ENCODE data around the gene EIF3F.

The EIF3F gene

GRCh38 chr11:8022876-8023275 is 35.7 kb downstream of the EIF3F start:
- DNase-seq (ENCODE audit: low read depth, low spot score), result no peak

DNA sequence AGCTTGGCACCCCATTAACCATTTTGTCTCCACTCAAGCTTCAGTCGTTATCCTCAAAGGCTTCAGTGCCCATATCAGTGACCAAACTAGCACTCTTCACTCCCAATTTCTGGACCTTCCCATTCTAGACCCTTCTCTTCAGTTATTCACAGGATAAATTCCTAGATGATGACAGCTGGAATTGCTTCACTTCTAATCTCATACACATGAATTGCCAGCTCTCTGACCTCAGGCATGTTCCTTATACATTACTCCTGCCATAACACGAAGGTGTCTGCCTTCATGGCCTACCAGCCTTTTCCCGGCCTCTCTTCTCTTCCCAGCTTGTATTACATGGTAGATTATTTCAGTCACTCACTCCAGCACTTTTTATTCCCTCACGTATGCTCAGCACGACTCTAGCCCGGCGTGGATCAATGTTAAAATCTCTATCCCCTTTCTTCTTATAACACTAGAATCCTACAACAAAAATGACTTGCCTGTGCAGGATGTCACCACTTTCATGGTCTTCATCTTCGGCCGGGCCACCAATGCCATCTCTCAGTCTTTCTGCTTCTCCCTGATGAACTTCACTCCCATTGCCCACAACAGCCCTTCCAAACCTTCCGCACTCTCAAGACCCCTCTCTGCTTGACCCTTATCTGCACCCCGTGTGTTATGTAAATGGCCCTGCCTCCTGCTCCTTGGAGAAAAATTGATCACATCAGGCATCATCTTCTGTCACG is 36.9 kb downstream of the EIF3F start:
- no peak for DNase-seq (ENCODE audit: low read depth, low spot score)

DNA sequence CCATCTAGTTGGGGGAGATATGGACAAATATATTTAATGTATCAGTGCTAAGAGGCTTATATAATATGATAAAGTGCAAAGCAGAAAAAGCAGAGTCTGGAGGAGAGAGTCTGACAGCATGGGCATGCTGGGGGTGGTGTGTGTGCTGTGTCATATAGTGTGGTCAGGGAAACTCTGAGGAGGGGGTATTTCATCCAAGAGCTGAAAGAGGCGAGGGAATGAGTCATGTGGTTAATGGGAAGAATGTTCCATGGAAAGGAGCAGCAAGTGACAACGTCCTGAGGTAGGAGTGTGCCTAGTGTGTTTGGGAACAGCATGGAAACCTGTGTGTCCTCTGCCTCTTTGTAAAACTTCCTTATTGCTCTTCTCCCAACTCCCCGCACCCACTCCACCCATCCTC is 38.0 kb downstream of the EIF3F start:
- no peak for DNase-seq (ENCODE audit: low read depth, low spot score)

GRCh38 chr11:8025816-8026215 is 38.7 kb downstream of the EIF3F start:
- no peak for DNase-seq (ENCODE audit: low read depth, low spot score)

- DNase-seq (ENCODE audit: low read depth, low spot score), result no peak
Observed at GRCh38 chr11:8026982-8027381, 39.8 kb downstream of the EIF3F start.

- DNase-seq (ENCODE audit: low read depth, low spot score), result no peak
Observed at GRCh38 chr11:8028766-8029165, 41.6 kb downstream of the EIF3F start.

- DNase-seq (ENCODE audit: low read depth, low spot score), result no peak
Observed at GRCh38 chr11:8030526-8031247, 43.5 kb downstream of the EIF3F start.

- no peak for DNase-seq (ENCODE audit: low read depth, low spot score)
Observed at GRCh38 chr11:8031248-8032115, 44.3 kb downstream of the EIF3F start.

GRCh38 chr11:8032122-8032521 is 45.0 kb downstream of the EIF3F start:
- no peak for DNase-seq (ENCODE audit: low read depth, low spot score)

- DNase-seq (ENCODE audit: low read depth, low spot score), result no peak
Observed at GRCh38 chr11:8032576-8033304, 45.6 kb downstream of the EIF3F start.

- DNase-seq (ENCODE audit: low read depth, low spot score), result no peak
Observed at GRCh38 chr11:8033305-8034105, 46.4 kb downstream of the EIF3F start.

DNA sequence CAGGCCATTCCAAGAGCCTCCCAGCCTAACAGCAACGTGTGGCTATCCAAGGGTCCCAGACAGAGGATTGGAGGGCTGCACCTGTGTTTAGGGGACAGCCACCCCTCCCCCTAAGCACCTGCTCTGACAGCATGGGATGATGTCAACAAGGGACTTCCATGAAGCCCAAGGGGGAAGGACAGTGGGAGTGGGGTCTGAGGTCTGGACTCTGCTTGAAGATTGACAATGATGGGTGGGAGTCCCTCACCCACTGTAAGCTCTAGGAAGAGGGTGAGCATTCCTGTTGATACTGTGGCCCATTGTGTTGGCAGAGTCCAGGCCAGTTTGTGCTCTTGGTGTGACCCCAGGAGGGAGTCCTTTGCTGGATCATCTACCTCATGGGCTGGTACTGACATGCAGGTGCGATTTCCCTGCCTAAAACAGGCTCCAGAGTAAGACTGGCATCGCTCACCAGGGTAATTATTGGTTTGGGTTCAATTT is 47.0 kb downstream of the EIF3F start:
- no peak for DNase-seq (ENCODE audit: low read depth, low spot score)

DNA sequence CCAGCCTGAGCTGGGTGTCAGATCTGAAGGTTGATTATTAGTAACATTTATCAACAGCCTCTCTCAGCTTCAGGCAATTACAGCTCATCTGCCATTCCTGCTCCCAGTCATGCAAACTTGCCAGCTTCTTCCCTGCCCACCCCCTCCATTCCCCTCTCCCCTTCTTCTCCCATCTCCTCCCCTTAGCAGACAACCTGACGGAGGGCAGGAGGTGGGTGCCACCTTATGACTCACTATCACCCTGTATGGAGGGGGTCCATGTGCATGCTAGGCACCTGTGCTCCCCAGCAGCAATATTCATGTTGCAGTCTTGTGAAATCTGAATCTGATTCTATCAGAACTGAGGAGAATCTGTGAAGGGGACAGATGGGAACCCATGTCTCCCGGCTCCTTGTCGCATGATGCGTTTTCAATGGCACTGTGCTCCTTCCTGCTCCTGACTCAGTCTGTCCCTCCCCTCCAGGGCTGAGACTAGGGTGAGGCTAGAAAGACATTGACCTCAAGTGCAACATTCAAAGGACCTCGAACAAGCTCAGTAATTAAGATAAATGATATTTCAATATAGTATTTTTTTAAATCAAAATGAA is 47.6 kb downstream of the EIF3F start:
- no peak for DNase-seq (ENCODE audit: low read depth, low spot score)

GRCh38 chr11:8035200-8035855 is 48.2 kb downstream of the EIF3F start:
- no peak for DNase-seq (ENCODE audit: low read depth, low spot score)

GRCh38 chr11:8036002-8036802 is 49.1 kb downstream of the EIF3F start:
- DNase-seq (ENCODE audit: low read depth, low spot score), result no peak

DNA sequence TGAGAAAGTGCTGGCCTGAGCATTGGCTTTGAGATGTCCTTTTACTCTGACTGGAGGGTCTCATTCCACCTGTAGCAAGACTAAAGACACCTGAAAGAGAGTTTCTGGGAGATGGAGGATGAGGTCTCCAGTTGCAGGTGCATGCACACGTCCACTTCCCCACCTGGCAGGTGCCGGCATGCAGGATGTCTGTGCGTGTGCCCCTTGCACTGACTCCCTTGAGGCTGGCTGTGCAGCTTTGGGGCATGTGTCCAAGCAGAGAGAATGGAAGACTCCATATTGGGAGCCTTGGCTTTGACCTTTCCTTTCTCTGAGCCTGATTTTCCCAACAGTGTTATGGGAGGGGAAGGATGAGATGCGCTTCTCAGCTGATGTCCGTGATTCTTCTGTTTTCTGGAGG is 49.8 kb downstream of the EIF3F start:
- DNase-seq (ENCODE audit: low read depth, low spot score), result no peak

DNA sequence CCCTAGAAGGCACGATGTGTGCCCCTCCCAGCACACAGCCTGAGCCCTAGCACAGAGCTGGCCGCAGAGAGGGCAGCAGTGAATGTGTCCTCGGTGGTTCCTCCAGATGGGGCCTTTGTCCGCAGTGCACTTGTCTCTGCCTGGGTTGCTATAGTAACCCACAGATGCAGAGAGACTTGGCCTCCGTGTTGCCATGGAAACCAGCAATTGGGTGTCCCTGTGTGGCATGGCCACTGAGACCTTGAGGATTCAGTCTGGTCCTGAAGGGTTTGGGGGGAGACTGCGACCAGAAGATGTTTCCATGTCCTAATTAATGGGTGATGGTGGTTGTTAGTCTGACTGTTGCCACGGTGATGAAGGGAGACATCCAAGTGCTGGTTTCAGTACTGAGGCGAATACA is 51.3 kb downstream of the EIF3F start:
- no peak for DNase-seq (ENCODE audit: low read depth, low spot score)

- DNase-seq (ENCODE audit: low read depth, low spot score), result no peak
Observed at GRCh38 chr11:8038811-8039529, 51.8 kb downstream of the EIF3F start.
